Measurements from ENCODE around the gene DCPS.

DNA sequence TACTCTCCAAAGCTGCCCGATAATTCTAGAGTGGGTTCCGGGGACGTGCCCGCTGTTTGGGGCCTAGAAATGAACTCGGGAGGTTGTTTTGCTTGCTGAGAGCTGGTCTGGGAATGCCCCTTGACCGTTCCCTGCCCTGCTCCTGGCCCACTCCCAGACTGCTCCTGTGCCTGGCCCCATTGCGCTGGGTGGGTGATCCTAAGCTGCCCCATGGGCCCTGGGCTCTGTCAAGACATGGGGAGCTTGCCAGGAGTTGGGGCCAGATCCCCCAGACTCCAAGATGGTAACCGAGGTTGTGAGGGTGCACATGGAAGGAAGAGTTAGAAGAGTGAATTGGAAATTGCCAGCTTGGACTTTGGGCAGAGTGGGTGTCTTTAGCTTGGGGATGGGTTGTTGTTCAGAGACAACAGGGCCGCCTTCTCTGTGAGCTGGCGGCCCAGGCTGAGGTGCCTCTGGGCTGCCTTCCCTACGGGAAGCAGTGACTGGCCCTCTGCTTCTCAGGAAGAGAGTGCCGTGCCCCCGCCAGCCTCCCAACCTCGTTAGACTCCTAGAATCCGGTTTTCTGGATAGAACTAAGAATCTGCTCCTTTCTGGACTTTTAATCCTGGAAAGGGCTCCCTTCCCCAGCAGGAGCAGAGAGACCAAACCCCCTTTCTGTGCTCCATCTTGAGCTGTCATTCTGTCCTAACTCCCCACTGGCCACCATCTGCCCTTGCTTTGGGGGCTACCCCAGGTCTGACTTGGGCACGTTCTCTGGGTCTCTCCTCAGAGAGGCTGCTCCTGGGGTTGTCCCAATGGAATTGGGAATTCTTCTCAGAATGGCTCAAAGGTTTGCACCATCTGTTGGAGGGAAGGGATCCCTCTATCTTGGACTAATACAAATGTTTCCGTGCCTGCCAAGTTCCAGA, 53.4 kb downstream of the DCPS start:
- no peak for TF ChIP-seq POLR2A (IDR thresholded peaks at IDR 0.05)
- TF ChIP-seq, protein P1, sequence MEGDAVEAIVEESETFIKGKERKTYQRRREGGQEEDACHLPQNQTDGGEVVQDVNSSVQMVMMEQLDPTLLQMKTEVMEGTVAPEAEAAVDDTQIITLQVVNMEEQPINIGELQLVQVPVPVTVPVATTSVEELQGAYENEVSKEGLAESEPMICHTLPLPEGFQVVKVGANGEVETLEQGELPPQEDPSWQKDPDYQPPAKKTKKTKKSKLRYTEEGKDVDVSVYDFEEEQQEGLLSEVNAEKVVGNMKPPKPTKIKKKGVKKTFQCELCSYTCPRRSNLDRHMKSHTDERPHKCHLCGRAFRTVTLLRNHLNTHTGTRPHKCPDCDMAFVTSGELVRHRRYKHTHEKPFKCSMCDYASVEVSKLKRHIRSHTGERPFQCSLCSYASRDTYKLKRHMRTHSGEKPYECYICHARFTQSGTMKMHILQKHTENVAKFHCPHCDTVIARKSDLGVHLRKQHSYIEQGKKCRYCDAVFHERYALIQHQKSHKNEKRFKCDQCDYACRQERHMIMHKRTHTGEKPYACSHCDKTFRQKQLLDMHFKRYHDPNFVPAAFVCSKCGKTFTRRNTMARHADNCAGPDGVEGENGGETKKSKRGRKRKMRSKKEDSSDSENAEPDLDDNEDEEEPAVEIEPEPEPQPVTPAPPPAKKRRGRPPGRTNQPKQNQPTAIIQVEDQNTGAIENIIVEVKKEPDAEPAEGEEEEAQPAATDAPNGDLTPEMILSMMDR (IDR thresholded peaks at IDR 0.05), result no peak
